ENCODE data around the gene KLK3. TPM values are rescaled to one million over a fixed set of nuclear protein-coding genes. Genes with fewer than 3 reads are reported as not detected.
A peak's percentile ranks its signal among the peaks of the same experiment; 100 is the strongest.
"Not testable (repeated sequence)": the region's sequence is repeated elsewhere in the genome, so short reads cannot be mapped to it uniquely, and the experiment has no call there.

Gene KLK3
- 0.21 TPM for polyA plus RNA-seq (2012; ENCODE audit: missing spikeins)

GRCh38 chr19:50854636-50855410 lies at the start of gene KLK3:
KLK3 (plus strand) TSS chr19:50854915; CDS start chr19:50854956, 41 bp downstream.
- FAIRE-seq, result no peak
- DNase-seq (ENCODE audit: insufficient read length), result no peak
- TF ChIP-seq POLR2A (IDR thresholded peaks at IDR 0.05; ENCODE audit: low read depth, low read length) (no peak), POLR2AphosphoS5 (IDR thresholded peaks at IDR 0.05; ENCODE audit: low read depth, low read length) (no peak), TAF1 (IDR thresholded peaks at IDR 0.05; ENCODE audit: borderline replicate concordance, low read depth, low read length) (no peak)

- FAIRE-seq (no peak), DNase-seq (ENCODE audit: insufficient read length) (no peak)
- TF ChIP-seq TAF1 (IDR thresholded peaks at IDR 0.05; ENCODE audit: borderline replicate concordance, low read depth, low read length) (no peak), POLR2AphosphoS5 (IDR thresholded peaks at IDR 0.05; ENCODE audit: low read depth, low read length) (no peak), POLR2A (IDR thresholded peaks at IDR 0.05; ENCODE audit: low read depth, low read length) (no peak)
Measured at GRCh38 chr19:50808856-50809255, 45.9 kb upstream of the KLK3 start.

GRCh38 chr19:50811622-50812238 lies 43.0 kb upstream of the KLK3 start:
- DNase-seq (ENCODE audit: insufficient read length), result not testable (repeated sequence)
- peak; percentile 51 for FAIRE-seq

GRCh38 chr19:50812474-50812873 lies 42.2 kb upstream of the KLK3 start:
- TF ChIP-seq POLR2A (IDR thresholded peaks at IDR 0.05; ENCODE audit: low read depth, low read length), result no peak
- no peak for TF ChIP-seq TAF1 (IDR thresholded peaks at IDR 0.05; ENCODE audit: borderline replicate concordance, low read depth, low read length)
- FAIRE-seq, result peak; percentile 58
- DNase-seq (ENCODE audit: insufficient read length), result no peak

GRCh38 chr19:50814883-50815282 lies 39.8 kb upstream of the KLK3 start:
- no peak for TF ChIP-seq POLR2AphosphoS5 (IDR thresholded peaks at IDR 0.05; ENCODE audit: low read depth, low read length)
- no peak for TF ChIP-seq TAF1 (IDR thresholded peaks at IDR 0.05; ENCODE audit: borderline replicate concordance, low read depth, low read length)
- no peak for TF ChIP-seq POLR2A (IDR thresholded peaks at IDR 0.05; ENCODE audit: low read depth, low read length)
- FAIRE-seq (no peak), DNase-seq (ENCODE audit: insufficient read length) (no peak)

- TF ChIP-seq POLR2AphosphoS5 (IDR thresholded peaks at IDR 0.05; ENCODE audit: low read depth, low read length) (no peak), POLR2A (IDR thresholded peaks at IDR 0.05; ENCODE audit: low read depth, low read length) (no peak), TAF1 (IDR thresholded peaks at IDR 0.05; ENCODE audit: borderline replicate concordance, low read depth, low read length) (no peak)
- DNase-seq (ENCODE audit: insufficient read length) (no peak), FAIRE-seq (no peak)
Measured at GRCh38 chr19:50815439-50815838, 39.3 kb upstream of the KLK3 start.

- TF ChIP-seq TAF1 (IDR thresholded peaks at IDR 0.05; ENCODE audit: borderline replicate concordance, low read depth, low read length), result no peak
- TF ChIP-seq POLR2AphosphoS5 (IDR thresholded peaks at IDR 0.05; ENCODE audit: low read depth, low read length), result no peak
- TF ChIP-seq POLR2A (IDR thresholded peaks at IDR 0.05; ENCODE audit: low read depth, low read length), result peak; percentile 57; the same call in 1 of the 2 replicates
- FAIRE-seq (no peak), DNase-seq (ENCODE audit: insufficient read length) (peak; percentile 91)
Measured at GRCh38 chr19:50817941-50818858, 36.5 kb upstream of the KLK3 start.

GRCh38 chr19:50818859-50819472 lies 35.7 kb upstream of the KLK3 start:
- no peak for TF ChIP-seq POLR2A (IDR thresholded peaks at IDR 0.05; ENCODE audit: low read depth, low read length)
- TF ChIP-seq POLR2AphosphoS5 (IDR thresholded peaks at IDR 0.05; ENCODE audit: low read depth, low read length), result no peak
- TF ChIP-seq TAF1 (IDR thresholded peaks at IDR 0.05; ENCODE audit: borderline replicate concordance, low read depth, low read length), result no peak
- FAIRE-seq (peak; percentile 48), DNase-seq (ENCODE audit: insufficient read length) (no peak)

- TF ChIP-seq POLR2A (IDR thresholded peaks at IDR 0.05; ENCODE audit: low read depth, low read length) (no peak), TAF1 (IDR thresholded peaks at IDR 0.05; ENCODE audit: borderline replicate concordance, low read depth, low read length) (no peak), POLR2AphosphoS5 (IDR thresholded peaks at IDR 0.05; ENCODE audit: low read depth, low read length) (no peak)
- FAIRE-seq, result no peak
- DNase-seq (ENCODE audit: insufficient read length), result no peak
Measured at GRCh38 chr19:50819636-50820035, 35.1 kb upstream of the KLK3 start.

GRCh38 chr19:50820086-50820485 lies 34.6 kb upstream of the KLK3 start:
- TF ChIP-seq TAF1 (IDR thresholded peaks at IDR 0.05; ENCODE audit: borderline replicate concordance, low read depth, low read length) (no peak), POLR2AphosphoS5 (IDR thresholded peaks at IDR 0.05; ENCODE audit: low read depth, low read length) (no peak), POLR2A (IDR thresholded peaks at IDR 0.05; ENCODE audit: low read depth, low read length) (no peak)
- FAIRE-seq, result peak; percentile 76
- no peak for DNase-seq (ENCODE audit: insufficient read length)

Data from GM12892 (cell line).